ENCODE results near the gene CD300A.

The CD300A gene

DNA sequence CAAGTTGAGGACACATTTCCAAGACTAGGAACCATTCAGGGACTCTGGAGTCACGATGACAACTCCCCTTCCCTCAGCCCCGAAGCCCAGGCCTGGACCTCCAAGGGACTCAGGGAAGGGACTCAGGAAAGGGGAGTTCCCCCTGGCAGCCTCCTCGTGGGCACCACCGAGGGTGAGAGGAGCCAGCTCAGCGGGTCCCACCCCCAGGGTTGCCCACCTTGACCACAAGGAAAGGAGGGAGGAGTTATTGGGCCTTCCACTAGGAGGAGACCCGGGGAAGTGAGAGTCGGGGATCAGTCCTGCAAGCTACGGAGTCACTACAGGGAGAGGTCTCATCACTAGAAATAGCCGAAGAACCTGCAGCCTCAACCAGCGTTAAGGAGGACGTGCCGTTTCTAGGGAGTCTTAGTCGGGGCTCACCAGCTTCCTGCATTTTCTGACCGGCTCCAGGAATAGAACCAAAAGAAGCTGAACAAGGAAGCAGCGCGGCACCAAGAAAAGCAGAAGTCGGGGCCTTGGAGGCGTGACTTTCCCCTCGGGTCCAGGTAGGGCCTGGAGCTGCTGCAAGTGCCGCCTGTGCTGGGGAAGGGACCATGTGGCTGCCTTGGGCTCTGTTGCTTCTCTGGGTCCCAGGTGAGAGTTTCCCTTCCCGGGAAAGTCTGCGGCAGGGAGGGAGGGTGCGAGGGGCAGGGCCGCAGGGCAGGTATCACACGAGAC is at the start of gene CD300A:
TSS of gene CD300A (plus strand) at position 524 of the 717 bp plus-strand sequence. CDS start at position 594, 70 bp downstream.
- H3K9me3 ChIP-seq (ENCODE audit: control insufficient read depth, insufficient read depth, low read length): no peaks in the 10 kb centered on the region; the same call in 1 of the 2 replicates
- no peaks in the 10 kb centered on the region for H3F3A ChIP-seq (ENCODE audit: control insufficient read depth, insufficient read depth)
- no peaks in the 10 kb centered on the region for H3K79me2 ChIP-seq (ENCODE audit: control insufficient read depth, low read length)
- no peak within 1 kb of the TSS for H3K4me2 ChIP-seq (ENCODE audit: low read length)
- no peak within 1 kb of the TSS for H3K27ac ChIP-seq (ENCODE audit: low read depth, low read length)
- peaks cover 4% of the 10 kb centered on the region for H3K4me1 ChIP-seq (ENCODE audit: control insufficient read depth, low read length)
- H3K27me3 ChIP-seq (ENCODE audit: control insufficient read depth, low read length): peaks cover 3% of the 10 kb centered on the region; the same call in 1 of the 2 replicates
- no peaks in the 10 kb centered on the region for H4K20me1 ChIP-seq (ENCODE audit: control insufficient read depth, insufficient read depth, low read depth, low read length)
- no peaks in the 10 kb centered on the region for H3K9me2 ChIP-seq (replicated peaks; ENCODE audit: control insufficient read depth, low read length)
- H3K4me3 ChIP-seq (ENCODE audit: low read length): no peak within 1 kb of the TSS
- TF ChIP-seq CTCF (IDR thresholded peaks at IDR 0.05; ENCODE audit: low read depth, low read length, poor library complexity, severe bottlenecking) (no peak), EZH2phosphoT487 (IDR thresholded peaks at IDR 0.05; ENCODE audit: borderline replicate concordance, low read length) (no peak)
- H3K36me3 ChIP-seq (ENCODE audit: control insufficient read depth, low read length): no peaks in the 10 kb centered on the region

DNA sequence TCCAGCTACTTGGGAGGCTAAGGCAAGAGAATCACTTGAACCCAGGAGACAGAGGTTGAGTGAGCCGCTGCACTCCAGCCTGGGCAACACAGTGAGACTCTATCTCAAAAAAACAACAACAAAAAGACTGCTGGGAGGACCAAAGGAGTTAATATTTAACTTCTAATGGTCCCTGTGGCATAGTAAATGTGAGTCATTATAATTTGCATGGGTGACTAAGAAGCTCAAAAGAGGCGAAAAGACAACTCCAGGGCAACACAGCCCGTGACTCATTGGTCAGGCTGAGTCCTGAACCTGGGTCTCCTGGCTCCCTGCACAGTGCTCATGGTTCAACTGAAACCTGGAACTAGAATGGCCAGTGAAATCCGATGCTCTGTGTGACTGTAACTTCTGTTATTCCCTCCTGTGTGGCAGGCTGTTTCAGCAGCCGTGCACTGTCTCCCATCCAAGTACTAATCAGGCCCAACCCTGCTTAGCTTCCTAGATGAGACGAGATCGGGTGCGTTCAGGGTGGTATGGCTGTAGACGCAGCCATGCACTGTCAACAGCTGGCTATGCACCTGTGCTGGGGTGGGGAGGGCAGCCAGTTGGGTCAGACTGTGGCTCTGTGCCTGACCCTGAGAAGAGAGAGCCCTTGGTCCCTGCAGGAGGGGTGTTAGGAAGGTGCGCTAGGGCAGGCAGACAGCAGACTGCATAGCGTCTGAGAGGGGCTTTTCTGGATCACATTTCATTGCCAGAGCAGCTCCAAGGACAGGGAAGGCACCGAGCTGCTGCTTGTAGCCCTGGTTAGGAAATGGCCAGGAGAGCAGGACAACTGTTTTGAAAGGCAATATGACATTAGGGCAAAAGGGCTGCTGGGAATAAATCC is 49.0 kb upstream of the CD300A start:
- Histone ChIP-seq H3K4me1 (ENCODE audit: control insufficient read depth, low read length) (no peaks in the 10 kb centered on the region), H3K27me3 (ENCODE audit: control insufficient read depth, low read length) (no peaks in the 10 kb centered on the region), H3K4me2 (ENCODE audit: low read length) (no peak overlapping the region), H3K9me3 (ENCODE audit: control insufficient read depth, insufficient read depth, low read length) (no peaks in the 10 kb centered on the region), H3F3A (ENCODE audit: control insufficient read depth, insufficient read depth) (no peaks in the 10 kb centered on the region), H4K20me1 (ENCODE audit: control insufficient read depth, insufficient read depth, low read depth, low read length) (no peaks in the 10 kb centered on the region), H3K4me3 (ENCODE audit: low read length) (no peak overlapping the region), H3K9me2 (replicated peaks; ENCODE audit: control insufficient read depth, low read length) (no peaks in the 10 kb centered on the region), H3K36me3 (ENCODE audit: control insufficient read depth, low read length) (no peaks in the 10 kb centered on the region), H3K27ac (ENCODE audit: low read depth, low read length) (no peak overlapping the region), H3K79me2 (ENCODE audit: control insufficient read depth, low read length) (no peaks in the 10 kb centered on the region)
- no peak for TF ChIP-seq EZH2phosphoT487 (IDR thresholded peaks at IDR 0.05; ENCODE audit: borderline replicate concordance, low read length)
- no peak for TF ChIP-seq CTCF (IDR thresholded peaks at IDR 0.05; ENCODE audit: low read depth, low read length, poor library complexity, severe bottlenecking)

- no peak overlapping the region for H3K4me2 ChIP-seq (ENCODE audit: low read length)
These were observed 46.5 kb upstream of the CD300A start for GRCh38 chr17:74419928-74420411.

More at GRCh38 chr17:74419928-74420411, 46.5 kb upstream of the CD300A start:
- H3K9me2 ChIP-seq (replicated peaks; ENCODE audit: control insufficient read depth, low read length): no peaks in the 10 kb centered on the region
- H3K4me3 ChIP-seq (ENCODE audit: low read length): no peak overlapping the region
- H3F3A ChIP-seq (ENCODE audit: control insufficient read depth, insufficient read depth): no peaks in the 10 kb centered on the region
- no peaks in the 10 kb centered on the region for H3K4me1 ChIP-seq (ENCODE audit: control insufficient read depth, low read length)
- no peaks in the 10 kb centered on the region for H4K20me1 ChIP-seq (ENCODE audit: control insufficient read depth, insufficient read depth, low read depth, low read length)
- H3K27ac ChIP-seq (ENCODE audit: low read depth, low read length): no peak overlapping the region
- no peaks in the 10 kb centered on the region for H3K79me2 ChIP-seq (ENCODE audit: control insufficient read depth, low read length)
- TF ChIP-seq CTCF (IDR thresholded peaks at IDR 0.05; ENCODE audit: low read depth, low read length, poor library complexity, severe bottlenecking) (no peak), EZH2phosphoT487 (IDR thresholded peaks at IDR 0.05; ENCODE audit: borderline replicate concordance, low read length) (no peak)
- H3K36me3 ChIP-seq (ENCODE audit: control insufficient read depth, low read length): no peaks in the 10 kb centered on the region
- H3K27me3 ChIP-seq (ENCODE audit: control insufficient read depth, low read length): no peaks in the 10 kb centered on the region
- no peaks in the 10 kb centered on the region for H3K9me3 ChIP-seq (ENCODE audit: control insufficient read depth, insufficient read depth, low read length)

Measured in DOHH2 (cell line).